Measurements from ENCODE around the gene MYLK.

DNA sequence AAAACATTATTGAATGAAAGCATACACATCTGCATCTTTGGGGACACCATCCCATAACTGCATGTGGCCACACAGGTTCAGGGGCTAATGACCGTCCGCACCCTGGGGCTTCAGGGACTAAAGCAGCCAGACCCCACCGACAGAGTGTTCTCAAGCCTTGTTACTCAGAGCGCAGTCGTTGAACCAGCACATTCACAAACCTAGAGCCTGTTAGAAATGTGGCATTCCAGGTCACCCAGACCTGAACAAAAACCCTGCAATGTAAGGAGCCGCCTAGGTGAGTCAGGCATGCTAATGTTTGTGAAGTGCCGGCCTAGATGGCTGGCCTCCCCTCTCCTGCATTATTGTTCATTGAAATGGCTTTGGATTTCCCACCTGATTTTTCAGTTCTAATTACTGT, 247.0 kb downstream of the MYLK start:
- TF ChIP-seq POLR2AphosphoS5 (IDR thresholded peaks at IDR 0.05): no peak
- no peak for TF ChIP-seq EP300 (IDR thresholded peaks at IDR 0.05)

Data from suprapubic skin (tissue), 4 donors.